Right lobe of liver (tissue), 4 donors: ENCODE data around the gene TXLNA.

Experiments used
- POLR2A ChIP-seq: fragments of 450-650 bp; IDR thresholded peaks from one replicate; pipeline ENCODE4 v1.6.1; 2017; ENCODE audit warnings: antibody characterized with exemption, mild to moderate bottlenecking
- TF ChIP-seq, protein P1 (sequence below), 4 donors: fragments of 200-600 bp in 3 of 4; fragments of 450-650 bp in 1 of 4; IDR thresholded peaks; one replicate each; pipeline versions ENCODE4 v1.5.1 to v1.8.0; 2016 to 2022; ENCODE audit warnings: antibody characterized with exemption in 4 of 4, mild to moderate bottlenecking in 2 of 4
- donor health status: DM: no; HTN: no; CAD: no.
- donor health status: DM: no; HTN: no; CAD: no.
- donor health status: DM: no; HTN: yes; CAD: no.

GRCh38 chr1:32197837-32198236 lies 18.4 kb downstream of the TXLNA start:
- TF ChIP-seq, protein P1, sequence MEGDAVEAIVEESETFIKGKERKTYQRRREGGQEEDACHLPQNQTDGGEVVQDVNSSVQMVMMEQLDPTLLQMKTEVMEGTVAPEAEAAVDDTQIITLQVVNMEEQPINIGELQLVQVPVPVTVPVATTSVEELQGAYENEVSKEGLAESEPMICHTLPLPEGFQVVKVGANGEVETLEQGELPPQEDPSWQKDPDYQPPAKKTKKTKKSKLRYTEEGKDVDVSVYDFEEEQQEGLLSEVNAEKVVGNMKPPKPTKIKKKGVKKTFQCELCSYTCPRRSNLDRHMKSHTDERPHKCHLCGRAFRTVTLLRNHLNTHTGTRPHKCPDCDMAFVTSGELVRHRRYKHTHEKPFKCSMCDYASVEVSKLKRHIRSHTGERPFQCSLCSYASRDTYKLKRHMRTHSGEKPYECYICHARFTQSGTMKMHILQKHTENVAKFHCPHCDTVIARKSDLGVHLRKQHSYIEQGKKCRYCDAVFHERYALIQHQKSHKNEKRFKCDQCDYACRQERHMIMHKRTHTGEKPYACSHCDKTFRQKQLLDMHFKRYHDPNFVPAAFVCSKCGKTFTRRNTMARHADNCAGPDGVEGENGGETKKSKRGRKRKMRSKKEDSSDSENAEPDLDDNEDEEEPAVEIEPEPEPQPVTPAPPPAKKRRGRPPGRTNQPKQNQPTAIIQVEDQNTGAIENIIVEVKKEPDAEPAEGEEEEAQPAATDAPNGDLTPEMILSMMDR (IDR thresholded peaks at IDR 0.05) = no peak
- TF ChIP-seq POLR2A = no peak
